Stimulated activated CD4-positive, alpha-beta T cell treated with anti-CD3 and anti-CD28 coated beads, TNF-alpha, amount 100 ng/mL, for 1 hour (primary cell): ENCODE measurements around the gene CLDN25.

Source experiments
- DNase-seq, 3 donors: peaks; one replicate each; pipeline ENCODE4 v3.0.0-alpha.2; 2020; ENCODE audit warnings: low read depth in 3 of 3, low spot score in 1 of 3

The CLDN25 gene

DNA sequence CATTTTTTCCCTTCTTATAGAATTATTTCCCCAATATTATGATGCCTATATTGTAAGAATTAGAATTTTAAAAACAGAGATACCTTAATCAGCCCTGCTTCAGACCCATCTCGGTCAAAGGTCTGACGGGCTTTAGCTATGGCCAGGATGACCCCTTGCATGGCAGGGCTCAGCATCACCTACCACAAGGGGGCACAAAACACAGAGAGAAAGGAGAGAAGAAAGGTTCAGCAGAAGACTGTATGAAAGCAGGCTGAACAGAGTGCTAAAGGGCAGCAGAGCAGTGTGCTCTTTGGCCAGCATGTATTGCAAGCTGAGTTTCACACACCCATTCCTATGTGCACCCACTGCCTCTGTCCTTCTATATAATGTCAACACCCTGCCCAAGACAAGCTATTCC is 26.8 kb downstream of the CLDN25 start:
- no peak for DNase-seq

DNA sequence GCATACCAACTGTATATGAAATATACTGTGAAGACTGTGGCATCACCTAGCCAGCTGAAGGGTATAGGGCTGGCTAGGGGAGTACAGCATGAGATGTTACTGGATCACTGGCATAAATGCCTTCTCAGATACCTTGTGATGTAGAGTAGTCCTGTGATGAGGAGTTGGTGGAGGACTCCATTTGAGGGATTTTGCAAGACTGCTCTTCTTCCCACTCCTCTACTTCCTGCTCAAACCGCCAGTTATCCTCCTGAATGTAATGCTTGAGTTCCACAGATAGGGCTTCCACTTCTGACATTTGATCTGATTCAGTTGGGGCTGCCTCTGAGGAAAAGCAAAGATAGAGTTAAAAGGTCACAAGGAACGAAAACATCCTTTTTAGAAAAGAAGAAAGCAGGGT is 29.3 kb downstream of the CLDN25 start:
- no peak for DNase-seq

DNA sequence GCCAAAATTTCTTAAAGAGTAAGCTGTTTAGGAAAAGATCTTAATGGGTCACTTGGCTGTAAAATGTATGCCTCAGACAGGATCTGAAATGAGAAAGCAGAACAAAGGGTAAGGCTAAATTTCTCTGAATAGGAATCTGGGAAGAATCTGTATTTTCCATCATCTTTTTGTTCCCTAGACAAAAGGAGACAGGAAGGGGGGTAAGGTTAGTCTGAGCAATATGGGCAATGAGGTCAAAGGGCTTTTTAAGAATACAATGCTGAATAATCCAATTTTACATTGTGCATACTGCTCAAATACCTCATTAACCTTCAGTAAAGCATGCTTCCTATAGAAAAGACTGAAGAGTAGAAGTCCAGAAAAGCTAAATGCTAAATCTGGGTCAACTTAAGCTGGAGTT is 34.6 kb downstream of the CLDN25 start:
- no peak for DNase-seq

DNA sequence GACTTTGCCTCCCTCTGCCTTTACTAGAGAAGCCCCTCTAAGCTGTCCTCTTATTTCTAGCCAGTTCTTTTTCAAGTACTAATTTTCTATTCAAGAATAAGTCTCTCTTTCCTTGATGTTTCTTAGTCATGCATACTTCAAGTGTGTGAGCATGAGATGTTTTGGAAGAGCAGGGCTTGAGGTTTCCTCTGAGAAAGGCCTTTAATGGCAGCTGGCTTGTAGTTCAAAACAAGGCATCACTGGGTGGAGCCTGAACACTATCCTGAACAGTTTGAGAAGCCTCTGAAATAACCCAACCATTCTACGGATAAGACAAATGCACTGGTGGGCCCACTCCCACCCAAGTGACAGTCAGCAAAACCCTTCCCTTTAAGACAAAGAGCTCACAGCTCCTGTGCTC is 37.6 kb downstream of the CLDN25 start:
- no peak for DNase-seq

DNA sequence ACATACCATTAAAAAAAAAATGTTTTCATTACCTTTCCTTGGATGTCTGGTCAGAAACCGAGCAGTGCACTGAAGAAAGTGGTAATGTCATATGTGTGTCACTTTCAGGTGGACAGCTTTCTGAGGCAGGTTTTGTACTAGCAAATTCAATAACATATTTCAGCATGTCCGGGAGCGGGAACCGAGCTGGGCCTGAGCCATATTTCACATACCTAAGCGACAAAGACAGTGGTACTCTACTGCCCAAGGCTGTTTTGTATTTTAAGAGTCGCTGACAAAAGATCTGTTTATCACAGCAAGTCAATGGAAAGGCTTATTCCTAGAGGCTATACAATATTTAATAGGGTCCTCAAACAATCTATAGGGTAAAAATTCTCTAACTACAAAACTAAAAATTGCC is 38.0 kb downstream of the CLDN25 start:
- no peak for DNase-seq

DNA sequence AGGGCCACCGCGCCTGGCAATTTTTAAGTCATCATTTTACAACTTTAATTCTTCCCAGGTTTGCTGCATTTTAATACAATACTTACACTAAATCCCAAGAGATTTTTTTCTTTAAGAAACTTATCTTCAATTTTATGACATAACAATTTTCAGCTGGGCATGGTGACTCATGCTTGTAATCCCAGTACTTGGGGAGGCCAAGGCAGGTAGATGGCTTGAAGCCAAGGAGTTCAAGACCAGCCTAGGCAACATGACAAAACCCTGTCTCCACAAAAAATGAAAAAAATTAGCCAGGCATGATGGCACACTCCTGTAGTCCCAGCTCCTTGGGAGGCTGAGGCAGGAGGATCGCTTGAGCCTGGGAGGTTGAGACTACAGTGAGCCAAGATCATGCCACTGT is 38.8 kb downstream of the CLDN25 start:
- DNase-seq, result no peak

DNA sequence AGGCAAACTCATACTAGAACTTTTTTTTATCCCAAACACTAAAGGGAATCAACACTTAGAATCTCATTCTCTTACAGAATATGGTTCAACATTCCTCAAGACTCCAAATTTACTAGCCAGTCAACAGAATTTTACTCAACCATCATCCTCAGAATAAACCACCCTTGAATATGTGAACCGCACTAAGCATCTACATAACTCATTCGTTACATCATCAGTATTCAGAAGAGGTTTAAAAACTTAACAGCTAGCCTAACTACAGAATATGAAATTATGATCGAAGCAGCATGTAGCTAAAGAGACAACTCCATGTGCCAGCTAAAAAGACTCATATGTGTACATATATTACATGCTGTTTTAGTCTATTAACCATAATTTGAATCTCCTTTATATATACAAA is 47.9 kb downstream of the CLDN25 start:
- DNase-seq, result no peak

DNA sequence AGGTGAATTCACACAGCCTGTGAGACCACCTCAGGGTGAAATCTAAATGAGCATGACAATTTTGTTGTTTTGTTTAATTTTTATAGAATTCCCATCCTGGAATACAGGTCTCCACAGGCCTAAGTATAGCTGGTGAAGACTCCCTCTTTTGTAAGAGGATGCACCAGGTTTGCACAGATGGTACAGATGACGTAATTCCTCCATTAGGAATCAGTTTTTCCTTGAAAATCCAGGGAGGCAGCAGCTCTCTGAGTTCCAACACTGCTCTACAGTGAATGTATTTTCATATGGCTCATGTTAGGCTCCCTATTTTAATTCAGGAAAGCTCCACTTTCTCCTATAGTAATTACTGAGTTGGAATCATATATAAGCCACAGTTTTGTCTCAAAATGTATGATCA is 48.6 kb downstream of the CLDN25 start:
- DNase-seq, result no peak

DNA sequence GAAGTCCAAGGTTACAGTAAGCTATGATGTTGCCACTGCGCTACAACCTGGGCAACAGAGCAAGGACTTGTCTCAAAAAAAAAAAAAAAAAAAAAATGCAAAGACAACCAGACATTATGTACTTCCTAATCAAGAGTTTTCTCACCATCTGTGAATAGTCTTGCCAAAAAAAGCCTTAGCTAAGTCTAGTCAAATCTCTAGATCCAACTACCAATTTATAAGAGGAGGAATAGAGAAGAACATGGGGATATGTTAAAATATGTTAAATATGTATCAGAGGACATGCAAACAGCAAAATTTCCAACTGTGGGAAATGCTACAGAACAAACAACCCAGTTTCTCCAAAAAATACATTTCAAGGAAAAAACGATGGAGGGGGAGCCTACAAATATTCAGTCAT is 50.2 kb downstream of the CLDN25 start:
- DNase-seq, result no peak
